ENCODE data around the gene WDR64. TPM values are rescaled to one million over a fixed set of nuclear protein-coding genes. Genes with fewer than 3 reads are reported as not detected.

Gene WDR64
- total RNA-seq, 1 experiment from 2014 or later: not detected

- DNase-seq (no peak), ATAC-seq (no peak)
- H3K4me2 ChIP-seq (ENCODE audit: low read length): no peak overlapping the region
- H3K27ac ChIP-seq (ENCODE audit: low read length): no peak overlapping the region
- no peaks in the 10 kb centered on the region for H3K9me2 ChIP-seq (replicated peaks; ENCODE audit: low read length)
- H3K9me3 ChIP-seq (ENCODE audit: low read length): no peaks in the 10 kb centered on the region
- H2AFZ ChIP-seq (ENCODE audit: low read length): no peak overlapping the region
- no TSS peak for BruUV-seq (replicated peaks)
- no peaks in the 10 kb centered on the region for H3K36me3 ChIP-seq (ENCODE audit: low read depth, low read length)
- no peak overlapping the region for H3K9ac ChIP-seq (ENCODE audit: low read length)
- no peaks in the 10 kb centered on the region for H4K20me1 ChIP-seq (ENCODE audit: low read length)
- intact Hi-C loops (cut with micrococcal nuclease): no loop called here
- H3K4me1 ChIP-seq (ENCODE audit: insufficient read depth, low read length): peaks cover 27% of the 10 kb centered on the region
- no peaks in the 10 kb centered on the region for H3K27me3 ChIP-seq (ENCODE audit: low read length)
- no peak overlapping the region for H3K4me3 ChIP-seq (ENCODE audit: low read length)
- H3K79me2 ChIP-seq (ENCODE audit: low read length): no peaks in the 10 kb centered on the region
- H3F3A ChIP-seq (ENCODE audit: low read length, unreplicated experiment): no peaks in the 10 kb centered on the region
- POLR2A ChIA-PET (ENCODE audit: unreplicated experiment): no interaction called here
- TF ChIP-seq CTCF (conservative IDR thresholded peaks at IDR 0.05; ENCODE audit: low read depth, low read length): no peak
- no peak for TF ChIP-seq EZH2phosphoT487 (IDR thresholded peaks at IDR 0.05; ENCODE audit: borderline replicate concordance, low read length)
- no peak for TF ChIP-seq EZH2 (IDR thresholded peaks at IDR 0.05; ENCODE audit: low read length, unreplicated experiment)
- CTCF ChIA-PET: no interaction called here
These were observed 29.4 kb upstream of the WDR64 start for GRCh38 chr1:241622669-241623068.

- Histone ChIP-seq H3K27me3 (ENCODE audit: low read length) (no peaks in the 10 kb centered on the region), H3K9me3 (ENCODE audit: low read length) (no peaks in the 10 kb centered on the region), H3K9ac (ENCODE audit: low read length) (no peak overlapping the region), H3K4me3 (ENCODE audit: low read length) (no peak overlapping the region), H3K9me2 (replicated peaks; ENCODE audit: low read length) (no peaks in the 10 kb centered on the region), H3K27ac (ENCODE audit: low read length) (peak overlapping the region; percentile 10), H3K4me2 (ENCODE audit: low read length) (peak overlapping the region; percentile 18; the same call in 1 of the 2 replicates), H2AFZ (ENCODE audit: low read length) (no peak overlapping the region), H3K36me3 (ENCODE audit: low read depth, low read length) (no peaks in the 10 kb centered on the region), H4K20me1 (ENCODE audit: low read length) (no peaks in the 10 kb centered on the region), H3K4me1 (ENCODE audit: insufficient read depth, low read length) (peaks cover 33% of the 10 kb centered on the region), H3F3A (ENCODE audit: low read length, unreplicated experiment) (no peaks in the 10 kb centered on the region), H3K79me2 (ENCODE audit: low read length) (0 out of 2 replicates have a peak, but pooled peaks cover 5% of the 10 kb centered on the region)
- DNase-seq: peak; percentile 70
- intact Hi-C loops (cut with micrococcal nuclease): loop anchor here (5.0 kb wide), 4 partner anchors 137 to 738 kb away; no protein-coding TSS in a partner anchor
- CTCF ChIA-PET: interaction anchor here (1.1 kb wide), 1 partner anchor 20 kb away, joined by 3 read pairs; no protein-coding TSS in a partner anchor
- POLR2A ChIA-PET (ENCODE audit: unreplicated experiment): no interaction called here
- peak; percentile 79 for ATAC-seq
- TF ChIP-seq EZH2phosphoT487 (IDR thresholded peaks at IDR 0.05; ENCODE audit: borderline replicate concordance, low read length) (no peak), CTCF (conservative IDR thresholded peaks at IDR 0.05; ENCODE audit: low read depth, low read length) (no peak), EZH2 (IDR thresholded peaks at IDR 0.05; ENCODE audit: low read length, unreplicated experiment) (no peak)
- no TSS peak for BruUV-seq (replicated peaks)
These were observed 27.1 kb upstream of the WDR64 start for GRCh38 chr1:241624935-241625334.
